Esophagus squamous epithelium (tissue), 5 donors: Measurements from ENCODE around the gene COX6A1. TPM values are rescaled to one million over a fixed set of nuclear protein-coding genes. Genes with fewer than 3 reads are reported as not detected.

Source experiments
- DNase-seq: peaks from one replicate; lab custom pipeline; 2025; lab: John Stamatoyannopoulos, UW
- H3K27ac ChIP-seq, 4 donors: fragments of 200-600 bp; sonication (generic); one replicate each; pipeline ENCODE4 v1.5.1; 2016 to 2019; ENCODE audit warnings: mild to moderate bottlenecking in 1 of 4
- H3K27me3 ChIP-seq, 4 donors: fragments of 200-600 bp; sonication (generic); 1 replicate in 3 of 4; 2 replicates in 1 of 4; pipeline versions ENCODE4 v1.5.1 to v1.6.0; 2017 to 2021; ENCODE audit warnings: antibody characterized with exemption in 1 of 4
- H3K36me3 ChIP-seq, 3 donors: fragments of 200-600 bp; sonication (generic); one replicate each; pipeline ENCODE4 v1.5.1; 2016 to 2019
- H3K4me1 ChIP-seq, 3 donors: fragments of 200-600 bp; sonication (generic); one replicate each; pipeline ENCODE4 v1.5.1; 2017 to 2019
- H3K4me3 ChIP-seq, 4 donors: fragments of 200-600 bp; sonication (generic); 1 replicate in 3 of 4; 2 replicates in 1 of 4; pipeline ENCODE4 v1.5.1; 2016 to 2019; ENCODE audit warnings: mild to moderate bottlenecking in 2 of 4, moderate library complexity in 1 of 4
- H3K9me3 ChIP-seq, 3 donors: fragments of 200-600 bp; sonication (generic); one replicate each; pipeline ENCODE4 v1.5.1; 2016 to 2019
- CTCF ChIP-seq, 6 experiments: fragments of 450-650 bp in 4 of 6; fragments of 200-600 bp in 2 of 6; sonication (generic) in 2 of 6; IDR thresholded peaks; one replicate each; pipeline ENCODE4 v1.5.1; 2016 to 2019; ENCODE audit warnings: antibody characterized with exemption in 6 of 6, mild to moderate bottlenecking in 4 of 6, moderate library complexity in 4 of 6
- POLR2A ChIP-seq, 4 donors: fragments of 450-650 bp; IDR thresholded peaks; one replicate each; pipeline ENCODE4 v1.6.1; 2017; ENCODE audit warnings: antibody characterized with exemption in 4 of 4, mild to moderate bottlenecking in 4 of 4, moderate library complexity in 3 of 4
- WGBS, 2 donors: methylation state at CpG; one replicate each; pipeline ENCODE4 v1.1.5; 2018; 5-methylcytosine and 5-hydroxymethylcytosine counted together
- intact Hi-C: fragments of 100-400 bp; cut with DNase I; formaldehyde crosslinking; loops from one replicate; pipeline ENCODE4 v1.15.0; 2022
- total RNA-seq, 4 donors: library from RNA; depleted of rRNA; stranded (reverse); fragments of >200 nt; gene quantifications; one replicate each; pipeline ENCODE4 v1.1.0, GENCODE V29; 2016
- donor health status: DM: yes; HTN: yes; CAD: no.

Gene COX6A1
- total RNA-seq, 4 donors from 2014 or later, result 515 to 809 (median 685) TPM

- Histone ChIP-seq H3K27ac (no peak overlapping the region), H3K36me3 (no peaks in the 10 kb centered on the region)
- TF ChIP-seq POLR2A (IDR thresholded peaks at IDR 0.05), result no peak
Measured at GRCh38 chr12:120397824-120398540, 39.9 kb upstream of the COX6A1 start.

GRCh38 chr12:120399531-120399930, 38.4 kb upstream of the COX6A1 start:
- whole genome bisulfite sequencing, 2 donors, result 55 to 73% methylated on average over 5 of the region's 5 CpGs
- Histone ChIP-seq H3K9me3 (no peaks in the 10 kb centered on the region), H3K36me3 (no peaks in the 10 kb centered on the region), H3K4me1 (peaks cover 0 to 6% (median 0%) of the 10 kb centered on the region in 3 donors), H3K4me3 (no peak overlapping the region), H3K27ac (no peak overlapping the region), H3K27me3 (peaks cover 0 to 40% (median 0%) of the 10 kb centered on the region in 4 donors)
- intact Hi-C loops, result no loop called here
- no peak for DNase-seq
- TF ChIP-seq CTCF (IDR thresholded peaks at IDR 0.05) (no peak), POLR2A (IDR thresholded peaks at IDR 0.05) (no peak)

More at GRCh38 chr12:120397824-120398540, 39.9 kb upstream of the COX6A1 start:
- H3K4me3 ChIP-seq, result no peak overlapping the region
- H3K4me1 ChIP-seq, result peaks cover 0 to 11% (median 5%) of the 10 kb centered on the region in 3 donors
- DNase-seq, result no peak
- WGBS, 2 donors, result 36 to 57% methylated on average over 8 to 18 of the region's 33 CpGs
- intact Hi-C loops, result no loop called here
- H3K27me3 ChIP-seq, result peaks cover 0 to 42% (median 0%) of the 10 kb centered on the region in 4 donors
- no peaks in the 10 kb centered on the region for H3K9me3 ChIP-seq

GRCh38 chr12:120402217-120402616, 35.7 kb upstream of the COX6A1 start:
- peaks cover 0 to 18% (median 0%) of the 10 kb centered on the region in 4 donors for H3K27me3 ChIP-seq
- DNase-seq, result no peak
- H3K27ac ChIP-seq, result no peak overlapping the region
- no peaks in the 10 kb centered on the region for H3K4me1 ChIP-seq
- H3K36me3 ChIP-seq, result no peaks in the 10 kb centered on the region
- TF ChIP-seq CTCF (IDR thresholded peaks at IDR 0.05) (no peak), POLR2A (IDR thresholded peaks at IDR 0.05) (no peak)
- no peak overlapping the region for H3K4me3 ChIP-seq
- H3K9me3 ChIP-seq, result no peaks in the 10 kb centered on the region
- intact Hi-C loops, result no loop called here
- 37% methylated on average over 8 of the region's 13 CpGs; no CpG with 5 or more reads in 1 of the 2 donors for WGBS, 2 donors

- Histone ChIP-seq H3K27ac (no peak overlapping the region), H3K9me3 (no peaks in the 10 kb centered on the region), H3K27me3 (peaks cover 0 to 7% (median 0%) of the 10 kb centered on the region in 4 donors), H3K4me3 (no peak overlapping the region), H3K4me1 (no peaks in the 10 kb centered on the region), H3K36me3 (no peaks in the 10 kb centered on the region)
- no peak for TF ChIP-seq POLR2A (IDR thresholded peaks at IDR 0.05)
- TF ChIP-seq CTCF (IDR thresholded peaks at IDR 0.05), result no peak
- DNase-seq, result no peak
- 58 to 64% methylated on average over 3 of the region's 3 CpGs for WGBS, 2 donors
- intact Hi-C loops, result no loop called here
Measured at GRCh38 chr12:120403869-120404268, 34.0 kb upstream of the COX6A1 start.

GRCh38 chr12:120404271-120404670, 33.6 kb upstream of the COX6A1 start:
- 56 to 75% methylated on average over 1 of the region's 1 CpG for WGBS, 2 donors
- H3K36me3 ChIP-seq, result no peaks in the 10 kb centered on the region
- H3K9me3 ChIP-seq, result no peaks in the 10 kb centered on the region
- H3K27me3 ChIP-seq, result peaks cover 0 to 7% (median 0%) of the 10 kb centered on the region in 4 donors
- H3K27ac ChIP-seq, result no peak overlapping the region
- no peak for DNase-seq
- no peak overlapping the region for H3K4me3 ChIP-seq
- TF ChIP-seq CTCF (IDR thresholded peaks at IDR 0.05) (no peak), POLR2A (IDR thresholded peaks at IDR 0.05) (no peak)
- H3K4me1 ChIP-seq, result no peaks in the 10 kb centered on the region
- intact Hi-C loops, result no loop called here
